Gastroesophageal sphincter (tissue), 3 donors: ENCODE results near the gene KNDC1.

Experiments
- POLR2A ChIP-seq, 2 donors: fragments of 450-650 bp; IDR thresholded peaks; one replicate each; pipeline ENCODE4 v1.6.1; 2017; ENCODE audit warnings: antibody characterized with exemption in 2 of 2, mild to moderate bottlenecking in 2 of 2, moderate library complexity in 1 of 2
- TF ChIP-seq, protein P1 (sequence below), 4 experiments: fragments of 200-600 bp in 2 of 4; fragments of 450-650 bp in 2 of 4; sonication (generic) in 1 of 4; IDR thresholded peaks; one replicate each; pipeline ENCODE4 v1.5.1; 2017 to 2019; ENCODE audit warnings: antibody characterized with exemption in 4 of 4, mild to moderate bottlenecking in 2 of 4, moderate library complexity in 2 of 4

DNA sequence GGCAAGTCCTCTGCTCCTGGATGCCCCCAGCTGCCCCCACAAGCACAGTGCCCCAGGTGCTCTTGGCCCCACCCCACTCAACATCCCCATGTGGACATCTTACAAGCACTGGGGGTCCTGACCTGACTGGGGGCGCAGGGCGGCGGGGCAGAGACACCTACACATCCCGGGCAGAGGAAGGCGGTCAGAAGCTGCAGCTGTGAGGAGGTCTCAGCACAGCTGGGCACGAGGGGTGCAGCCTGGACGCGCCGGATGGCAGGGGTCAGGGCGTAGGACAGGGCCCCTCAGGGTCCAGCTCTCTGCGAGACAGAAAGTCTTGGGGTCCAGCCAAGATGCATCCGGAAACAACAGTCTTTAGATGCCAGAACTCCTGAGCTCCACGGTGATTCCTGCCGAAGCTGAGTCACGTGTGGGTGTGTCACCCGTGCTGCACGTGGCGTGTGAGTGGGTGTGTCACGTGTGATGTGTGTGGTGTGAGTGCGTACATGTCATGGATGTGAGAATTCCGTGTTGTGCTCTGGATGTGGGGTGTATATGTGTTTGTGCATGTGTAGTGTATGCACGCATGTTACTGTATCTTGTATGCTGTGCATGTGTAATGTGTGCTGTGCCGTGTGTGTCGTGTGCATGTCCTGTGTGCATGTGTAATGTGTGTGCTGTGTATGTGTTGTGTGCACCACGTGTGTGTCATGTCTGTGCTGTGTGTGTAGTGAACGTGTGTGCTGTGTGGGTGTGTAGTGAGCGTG lies 82.8 kb downstream of the KNDC1 start:
- TF ChIP-seq, protein P1, sequence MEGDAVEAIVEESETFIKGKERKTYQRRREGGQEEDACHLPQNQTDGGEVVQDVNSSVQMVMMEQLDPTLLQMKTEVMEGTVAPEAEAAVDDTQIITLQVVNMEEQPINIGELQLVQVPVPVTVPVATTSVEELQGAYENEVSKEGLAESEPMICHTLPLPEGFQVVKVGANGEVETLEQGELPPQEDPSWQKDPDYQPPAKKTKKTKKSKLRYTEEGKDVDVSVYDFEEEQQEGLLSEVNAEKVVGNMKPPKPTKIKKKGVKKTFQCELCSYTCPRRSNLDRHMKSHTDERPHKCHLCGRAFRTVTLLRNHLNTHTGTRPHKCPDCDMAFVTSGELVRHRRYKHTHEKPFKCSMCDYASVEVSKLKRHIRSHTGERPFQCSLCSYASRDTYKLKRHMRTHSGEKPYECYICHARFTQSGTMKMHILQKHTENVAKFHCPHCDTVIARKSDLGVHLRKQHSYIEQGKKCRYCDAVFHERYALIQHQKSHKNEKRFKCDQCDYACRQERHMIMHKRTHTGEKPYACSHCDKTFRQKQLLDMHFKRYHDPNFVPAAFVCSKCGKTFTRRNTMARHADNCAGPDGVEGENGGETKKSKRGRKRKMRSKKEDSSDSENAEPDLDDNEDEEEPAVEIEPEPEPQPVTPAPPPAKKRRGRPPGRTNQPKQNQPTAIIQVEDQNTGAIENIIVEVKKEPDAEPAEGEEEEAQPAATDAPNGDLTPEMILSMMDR (IDR thresholded peaks at IDR 0.05): no peak
- TF ChIP-seq POLR2A (IDR thresholded peaks at IDR 0.05): no peak
